Activated B cell treated with CpG ODN at 0.5 μM for 24 hours (primary cell): ENCODE results near the gene FADS6. TPM values are rescaled to one million over a fixed set of nuclear protein-coding genes. Genes with fewer than 3 reads are reported as not detected.

Experiments
- ATAC-seq: fragments of 200-7000 bp; cut with Tn5 transposase; one replicate; pipeline ENCODE4 v1.10.0; 2021; ENCODE audit warnings: low read depth, mild to moderate bottlenecking, moderate library complexity
- CTCF ChIA-PET: fragments of 350-600 bp; sonication (Branson Sonifier 250); formaldehyde crosslinking; loops from one replicate; lab custom pipeline; 2021; ENCODE audit warnings: antibody characterized with exemption; lab: Charles Lee
- POLR2A ChIA-PET: fragments of 350-600 bp; sonication (Branson Sonifier 250); formaldehyde crosslinking; loops from one replicate; lab custom pipeline; 2021; ENCODE audit warnings: antibody characterized with exemption; lab: Charles Lee
- DNase-seq: peaks from one replicate; pipeline ENCODE4 v3.0.0; 2022
- H3K27ac Mint-ChIP-seq: one replicate; pipeline ENCODE4 v1.8.0; 2020; ENCODE audit warnings: mixed read lengths
- H3K27me3 Mint-ChIP-seq: one replicate; pipeline ENCODE4 v1.8.0; 2021; ENCODE audit warnings: mixed read lengths
- H3K36me3 Mint-ChIP-seq: one replicate; pipeline ENCODE4 v1.8.0; 2021; ENCODE audit warnings: low read depth, mixed read lengths
- H3K4me1 Mint-ChIP-seq: one replicate; pipeline ENCODE4 v1.8.0; 2021; ENCODE audit warnings: mixed read lengths
- H3K4me3 Mint-ChIP-seq: one replicate; pipeline ENCODE4 v1.8.0; 2020; ENCODE audit warnings: mild to moderate bottlenecking, mixed read lengths
- H3K9me3 Mint-ChIP-seq: one replicate; pipeline ENCODE4 v1.8.0; 2020; ENCODE audit warnings: mixed read lengths
- CTCF ChIP-seq: fragments of 200-600 bp; IDR thresholded peaks from one replicate; pipeline ENCODE4 v1.8.0; 2022; ENCODE audit warnings: antibody characterized with exemption, mild to moderate bottlenecking
- intact Hi-C: fragments of 100-400 bp; cut with micrococcal nuclease; formaldehyde crosslinking; loops from one replicate; pipeline ENCODE4 v1.15.1; 2024
- total RNA-seq: library from RNA; stranded (reverse); gene quantifications from 2 replicates; pipeline ENCODE4 v1.2.3, GENCODE V29; 2022

Gene FADS6
- total RNA-seq, 1 donor from 2014 or later: not detected

GRCh38 chr17:74863420-74864296 is 29.8 kb downstream of the FADS6 start:
- Mint-ChIP-seq H3K27ac (no peak overlapping the region), H3K27me3 (peaks cover 17% of the 10 kb centered on the region), H3K4me1 (peaks cover 30% of the 10 kb centered on the region), H3K4me3 (no peak overlapping the region), H3K9me3 (no peaks in the 10 kb centered on the region), H3K36me3 (no peaks in the 10 kb centered on the region)
- ATAC-seq: no peak
- intact Hi-C loops: loop anchor here (5.0 kb wide), 1 partner anchor 296 kb away; the partner anchor contains the start of gene CD300H
- ChIA-PET POLR2A (interaction anchor here (4.7 kb wide), 1 partner anchor 9 kb away, joined by 28 read pairs; the partner anchor contains the start of gene FDXR), CTCF (interaction anchor here (0.7 to 8.1 kb wide), 5 partner anchors 72 to 207 kb away, joined by 3 to 95 read pairs (median 31); no protein-coding TSS in a partner anchor)
- DNase-seq: no peak
- no peak for TF ChIP-seq CTCF

- DNase-seq (no peak), ATAC-seq (no peak)
- H3K4me3 Mint-ChIP-seq: no peak overlapping the region
- ChIA-PET POLR2A (interaction anchor here (0.5 to 4.7 kb wide), 3 partner anchors 10 to 79 kb away, joined by 7 to 28 read pairs (median 9); partner anchors contain the start of gene FDXR), CTCF (interaction anchor here (0.9 to 8.1 kb wide), 10 partner anchors 10 to 206 kb away, joined by 3 to 95 read pairs (median 6); partner anchors contain the start of genes FDXR and NAT9)
- intact Hi-C loops: loop anchor here (1.0 to 5.0 kb wide), 4 partner anchors 72 to 296 kb away; partner anchors contain the start of gene CD300H
- no peaks in the 10 kb centered on the region for H3K9me3 Mint-ChIP-seq
- H3K27ac Mint-ChIP-seq: no peak overlapping the region
- no peak for TF ChIP-seq CTCF
- peaks cover 32% of the 10 kb centered on the region for H3K4me1 Mint-ChIP-seq
- H3K36me3 Mint-ChIP-seq: no peaks in the 10 kb centered on the region
- H3K27me3 Mint-ChIP-seq: peaks cover 20% of the 10 kb centered on the region
These were observed 30.5 kb downstream of the FADS6 start for GRCh38 chr17:74862919-74863318.

- ChIA-PET CTCF (interaction anchor here (0.8 to 8.1 kb wide), 13 partner anchors 10 to 483 kb away, joined by 3 to 95 read pairs (median 4); partner anchors contain the start of genes FDXR and NAT9), POLR2A (interaction anchor here (0.5 to 4.7 kb wide), 4 partner anchors 11 to 78 kb away, joined by 3 to 28 read pairs (median 8); partner anchors contain the start of gene FDXR)
- no peaks in the 10 kb centered on the region for H3K9me3 Mint-ChIP-seq
- intact Hi-C loops: loop anchor here (1.0 to 5.0 kb wide), 4 partner anchors 71 to 295 kb away; partner anchors contain the start of gene CD300H
- DNase-seq (peak; percentile 57), ATAC-seq (peak; percentile 56)
- H3K27ac Mint-ChIP-seq: no peak overlapping the region
- H3K27me3 Mint-ChIP-seq: peaks cover 25% of the 10 kb centered on the region
- H3K4me1 Mint-ChIP-seq: peaks cover 32% of the 10 kb centered on the region
- H3K36me3 Mint-ChIP-seq: no peaks in the 10 kb centered on the region
- peak overlapping the region; percentile 35 for H3K4me3 Mint-ChIP-seq
- TF ChIP-seq CTCF: no peak
These were observed 31.1 kb downstream of the FADS6 start for GRCh38 chr17:74862108-74862901.

GRCh38 chr17:74861662-74862107 is 31.7 kb downstream of the FADS6 start:
- Mint-ChIP-seq H3K4me1 (peaks cover 32% of the 10 kb centered on the region), H3K9me3 (no peaks in the 10 kb centered on the region), H3K4me3 (peak overlapping the region; percentile 35), H3K27me3 (peaks cover 31% of the 10 kb centered on the region), H3K36me3 (no peaks in the 10 kb centered on the region), H3K27ac (no peak overlapping the region)
- no peak for TF ChIP-seq CTCF
- ATAC-seq (no peak), DNase-seq (no peak)
- ChIA-PET POLR2A (interaction anchor here (0.6 to 4.7 kb wide), 4 partner anchors 11 to 228 kb away, joined by 3 to 28 read pairs (median 6); partner anchors contain the start of gene FDXR), CTCF (interaction anchor here (0.8 to 8.1 kb wide), 11 partner anchors 11 to 482 kb away, joined by 3 to 95 read pairs (median 4); partner anchors contain the start of genes FDXR and NAT9)
- intact Hi-C loops: loop anchor here (1.0 to 5.0 kb wide), 5 partner anchors 21 to 294 kb away; partner anchors contain the start of gene CD300H
